Neutrophil (primary cell): ENCODE results near the gene TNRC18.

Experiments
- H3K27ac ChIP-seq: fragments of 200-600 bp; sonication (generic); 2 replicates; pipeline ENCODE4 v1.5.1; 2016; ENCODE audit warnings: mild to moderate bottlenecking, moderate library complexity
- H3K27me3 ChIP-seq: fragments of 200-600 bp; sonication (generic); 2 replicates; pipeline ENCODE4 v1.6.0; 2016; ENCODE audit warnings: mild to moderate bottlenecking
- H3K36me3 ChIP-seq: fragments of 200-600 bp; sonication (generic); 2 replicates; pipeline ENCODE4 v1.5.1; 2017
- H3K4me1 ChIP-seq, 2 experiments: fragments of 200-600 bp in 1 of 2; sonication (generic) in 1 of 2; 1 replicate in 1 of 2; 2 replicates in 1 of 2; pipeline versions ENCODE4 v1.5.1 to v1.6.1; 2013 to 2016; ENCODE audit warnings: low read depth in 1 of 2, low read length in 1 of 2, mild to moderate bottlenecking in 1 of 2, moderate library complexity in 1 of 2; ENCODE audit not compliant: control insufficient read depth in 1 of 2, insufficient read depth in 1 of 2
- H3K4me3 ChIP-seq, 2 experiments: fragments of 200-600 bp in 1 of 2; sonication (generic) in 1 of 2; 1 replicate in 1 of 2; 2 replicates in 1 of 2; pipeline ENCODE4 v1.5.1; 2013 to 2016; ENCODE audit warnings: low read depth in 1 of 2, low read length in 1 of 2, mild to moderate bottlenecking in 1 of 2, moderate library complexity in 1 of 2
- H3K9me3 ChIP-seq: fragments of 200-600 bp; sonication (generic); 2 replicates; pipeline ENCODE4 v1.5.1; 2016
- TF ChIP-seq, protein P1 (sequence below): fragments of 200-600 bp; sonication (generic); IDR thresholded peaks from 2 replicates; pipeline ENCODE4 v1.5.1; 2016; ENCODE audit warnings: antibody characterized with exemption

The TNRC18 gene

DNA sequence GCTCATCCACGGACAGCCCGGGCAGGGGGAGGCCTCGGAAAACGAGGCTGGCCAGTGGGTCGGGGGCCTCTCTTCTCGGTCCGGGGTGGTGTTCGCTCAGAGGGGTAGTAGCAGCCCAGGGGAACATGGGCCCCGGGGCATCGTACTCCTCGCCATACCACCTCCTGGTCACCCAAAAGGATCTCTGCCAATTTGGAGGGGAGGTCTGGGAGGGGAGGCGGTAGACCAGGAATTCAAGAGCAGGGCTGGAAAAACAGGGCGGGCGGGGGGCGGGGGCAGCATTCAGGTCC is 73.5 kb downstream of the TNRC18 start:
- Histone ChIP-seq H3K27me3 (no peaks in the 10 kb centered on the region), H3K4me1 (no peaks in the 10 kb centered on the region), H3K4me3 (no peak overlapping the region), H3K27ac (no peak overlapping the region), H3K9me3 (no peaks in the 10 kb centered on the region), H3K36me3 (peaks cover 96% of the 10 kb centered on the region)
- TF ChIP-seq, protein P1, sequence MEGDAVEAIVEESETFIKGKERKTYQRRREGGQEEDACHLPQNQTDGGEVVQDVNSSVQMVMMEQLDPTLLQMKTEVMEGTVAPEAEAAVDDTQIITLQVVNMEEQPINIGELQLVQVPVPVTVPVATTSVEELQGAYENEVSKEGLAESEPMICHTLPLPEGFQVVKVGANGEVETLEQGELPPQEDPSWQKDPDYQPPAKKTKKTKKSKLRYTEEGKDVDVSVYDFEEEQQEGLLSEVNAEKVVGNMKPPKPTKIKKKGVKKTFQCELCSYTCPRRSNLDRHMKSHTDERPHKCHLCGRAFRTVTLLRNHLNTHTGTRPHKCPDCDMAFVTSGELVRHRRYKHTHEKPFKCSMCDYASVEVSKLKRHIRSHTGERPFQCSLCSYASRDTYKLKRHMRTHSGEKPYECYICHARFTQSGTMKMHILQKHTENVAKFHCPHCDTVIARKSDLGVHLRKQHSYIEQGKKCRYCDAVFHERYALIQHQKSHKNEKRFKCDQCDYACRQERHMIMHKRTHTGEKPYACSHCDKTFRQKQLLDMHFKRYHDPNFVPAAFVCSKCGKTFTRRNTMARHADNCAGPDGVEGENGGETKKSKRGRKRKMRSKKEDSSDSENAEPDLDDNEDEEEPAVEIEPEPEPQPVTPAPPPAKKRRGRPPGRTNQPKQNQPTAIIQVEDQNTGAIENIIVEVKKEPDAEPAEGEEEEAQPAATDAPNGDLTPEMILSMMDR = no peak

DNA sequence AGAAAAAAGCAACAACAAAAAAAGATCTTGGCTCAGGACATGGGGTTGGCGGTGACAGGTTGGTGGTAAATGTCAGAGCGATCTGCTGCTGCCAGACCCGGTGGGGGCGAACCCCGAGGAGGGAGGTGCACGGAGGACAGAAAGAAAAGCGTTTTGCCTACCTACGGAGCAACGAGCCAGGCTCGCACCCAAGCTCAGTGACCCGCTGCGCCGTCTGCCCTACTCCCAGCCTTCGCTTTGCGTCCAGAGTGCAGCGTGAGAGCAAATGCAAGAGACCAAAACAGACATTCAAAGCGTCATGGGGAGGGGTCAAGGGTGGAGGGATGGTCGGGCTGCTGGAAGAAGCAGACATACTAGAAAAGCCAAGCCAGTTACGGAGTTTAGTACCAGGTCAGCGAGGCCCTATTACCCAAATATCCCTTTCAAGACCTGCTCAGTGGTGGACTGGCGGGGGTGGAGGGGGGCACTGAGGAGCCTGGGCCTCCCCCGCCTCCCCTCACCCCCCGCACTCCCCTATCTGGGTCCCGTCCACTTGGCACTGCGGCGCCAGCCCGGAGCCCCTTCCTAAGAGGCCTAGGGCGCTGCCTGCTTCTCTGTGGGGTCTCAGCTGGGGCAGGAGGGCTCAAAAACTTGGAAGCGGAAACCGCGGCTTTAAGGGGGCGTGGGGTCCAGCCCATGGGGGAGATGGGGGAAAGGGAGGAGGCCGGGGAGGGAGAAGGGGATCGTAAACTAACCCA is 74.0 kb downstream of the TNRC18 start:
- Histone ChIP-seq H3K27me3 (no peaks in the 10 kb centered on the region), H3K9me3 (no peaks in the 10 kb centered on the region), H3K36me3 (peaks cover 96% of the 10 kb centered on the region), H3K27ac (no peak overlapping the region), H3K4me3 (no peak overlapping the region), H3K4me1 (no peaks in the 10 kb centered on the region)
- TF ChIP-seq, protein P1 = no peak

DNA sequence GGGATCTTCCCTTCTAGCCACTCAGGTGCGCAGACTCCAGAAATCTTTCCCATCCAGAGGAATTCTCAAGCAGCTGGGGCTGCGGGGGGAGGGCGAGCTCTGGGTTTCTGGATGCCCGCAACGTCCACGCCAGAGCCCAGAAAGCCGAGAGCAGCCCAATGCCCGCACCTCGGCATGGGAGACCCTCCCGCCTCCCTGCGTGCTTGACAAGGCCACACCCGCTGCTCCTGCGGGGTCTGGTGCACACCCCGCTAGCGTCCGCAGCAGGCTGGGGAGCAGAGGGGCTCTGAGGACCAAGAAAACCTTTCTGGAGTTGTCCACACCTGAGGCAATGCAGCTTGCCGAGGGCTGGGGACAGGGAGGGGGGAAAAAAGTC is 74.6 kb downstream of the TNRC18 start:
- Histone ChIP-seq H3K4me3 (no peak overlapping the region), H3K36me3 (peaks cover 96% of the 10 kb centered on the region), H3K27me3 (no peaks in the 10 kb centered on the region), H3K27ac (no peak overlapping the region), H3K4me1 (no peaks in the 10 kb centered on the region), H3K9me3 (no peaks in the 10 kb centered on the region)
- TF ChIP-seq, protein P1 = no peak

DNA sequence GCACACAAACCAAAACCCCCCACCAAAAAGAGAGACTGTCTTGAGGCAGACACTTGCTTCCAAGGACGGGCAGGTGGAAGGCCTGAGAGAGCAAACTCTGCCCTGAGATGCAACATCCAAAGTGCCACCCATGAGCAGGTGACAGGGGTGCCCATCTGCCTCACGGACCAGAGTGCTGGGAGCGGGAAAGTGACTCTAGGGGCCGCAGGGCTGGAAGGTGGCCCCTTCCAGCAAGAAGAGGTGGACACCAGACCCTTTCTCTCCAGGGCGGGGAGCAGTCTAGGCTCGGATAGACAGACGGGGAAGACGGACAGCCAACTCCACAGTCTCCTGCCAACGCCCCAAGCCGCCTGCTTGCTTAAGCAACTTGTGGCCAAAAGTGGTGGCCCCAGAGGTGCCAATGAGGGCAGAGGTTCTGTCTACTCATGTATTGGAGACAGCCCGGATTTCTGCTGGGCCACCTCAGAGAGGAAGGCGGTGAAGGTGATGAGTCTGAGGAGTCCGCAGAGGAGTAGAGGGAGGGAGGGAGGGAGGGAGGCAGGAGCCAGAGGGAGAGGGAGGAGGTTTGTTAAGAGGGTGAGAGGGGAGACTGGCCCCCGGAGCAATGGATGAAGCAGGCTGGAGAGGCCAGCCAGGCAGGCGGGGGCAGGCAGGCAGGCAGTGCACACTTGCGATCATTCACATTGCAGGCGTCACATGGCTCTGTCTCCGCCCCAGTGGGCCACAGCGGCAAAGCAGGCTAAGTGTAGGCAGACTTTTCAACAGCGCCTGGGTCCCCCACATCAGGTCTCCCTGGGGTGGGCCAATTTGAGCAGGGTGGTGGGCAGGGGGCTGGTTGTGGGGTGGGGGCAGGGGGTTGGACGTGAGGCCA is 75.3 kb downstream of the TNRC18 start:
- Histone ChIP-seq H3K9me3 (no peaks in the 10 kb centered on the region), H3K36me3 (peaks cover 96% of the 10 kb centered on the region), H3K27me3 (no peaks in the 10 kb centered on the region), H3K4me1 (no peaks in the 10 kb centered on the region), H3K4me3 (no peak overlapping the region), H3K27ac (no peak overlapping the region)
- TF ChIP-seq, protein P1 = no peak

DNA sequence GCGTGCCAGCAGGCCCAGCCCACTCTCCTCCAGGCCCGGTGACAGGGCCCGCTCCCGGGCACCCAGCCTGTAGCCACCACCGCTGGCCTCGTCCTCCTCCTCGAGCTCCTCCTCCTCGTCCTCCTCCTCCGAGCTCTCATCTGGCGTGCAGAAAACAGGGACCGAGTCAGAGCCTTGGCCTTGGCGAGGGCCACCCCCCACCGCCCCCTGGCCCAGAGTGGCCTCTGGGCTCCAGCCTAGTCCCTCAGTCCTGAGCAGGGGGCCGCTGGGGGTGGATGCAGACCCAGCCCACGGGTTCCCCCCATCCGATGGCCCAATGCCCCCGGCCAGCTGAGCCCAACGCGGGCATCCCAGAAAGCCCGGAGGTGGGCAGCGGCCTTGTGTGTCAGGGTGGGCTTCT is 78.0 kb downstream of the TNRC18 start:
- no peak overlapping the region for H3K4me3 ChIP-seq
- H3K4me1 ChIP-seq = no peaks in the 10 kb centered on the region
- peaks cover 90% of the 10 kb centered on the region for H3K36me3 ChIP-seq
- no peak overlapping the region for H3K27ac ChIP-seq
- no peaks in the 10 kb centered on the region for H3K27me3 ChIP-seq
- TF ChIP-seq, protein P1 = no peak
- H3K9me3 ChIP-seq = no peaks in the 10 kb centered on the region
